ENCODE data around the gene EYA4.

GRCh38 chr6:133549371-133549801 lies 308.2 kb downstream of the EYA4 start:
- TF ChIP-seq POLR2A (IDR thresholded peaks at IDR 0.05; ENCODE audit: low read length) (no peak), MYC (IDR thresholded peaks at IDR 0.05; ENCODE audit: borderline replicate concordance, low read length) (no peak), CEBPB (IDR thresholded peaks at IDR 0.05) (no peak), CTCF (IDR thresholded peaks at IDR 0.05) (no peak), USF2 (IDR thresholded peaks at IDR 0.05) (no peak), SMC3 (IDR thresholded peaks at IDR 0.05) (no peak), RAD21 (conservative IDR thresholded peaks at IDR 0.05 in 1 of 2, IDR thresholded peaks at IDR 0.05 in 1 of 2) (no peak), JUNB (IDR thresholded peaks at IDR 0.05) (no peak)
